Stimulated activated CD8-positive, alpha-beta memory T cell treated with anti-CD3 and anti-CD28 coated beads, Interleukin-2, amount 100 ng/mL, for 48 hours (primary cell): Measurements from ENCODE around the gene AXIN1.
"Not testable (repeated sequence)": the region's sequence is repeated elsewhere in the genome, so short reads cannot be mapped to it uniquely, and the experiment has no call there.

Experiments
- DNase-seq, 2 donors: peaks; one replicate each; pipeline ENCODE4 v3.0.0-alpha.2; 2020; ENCODE audit warnings: low read depth in 2 of 2

AXIN1 gene

DNA sequence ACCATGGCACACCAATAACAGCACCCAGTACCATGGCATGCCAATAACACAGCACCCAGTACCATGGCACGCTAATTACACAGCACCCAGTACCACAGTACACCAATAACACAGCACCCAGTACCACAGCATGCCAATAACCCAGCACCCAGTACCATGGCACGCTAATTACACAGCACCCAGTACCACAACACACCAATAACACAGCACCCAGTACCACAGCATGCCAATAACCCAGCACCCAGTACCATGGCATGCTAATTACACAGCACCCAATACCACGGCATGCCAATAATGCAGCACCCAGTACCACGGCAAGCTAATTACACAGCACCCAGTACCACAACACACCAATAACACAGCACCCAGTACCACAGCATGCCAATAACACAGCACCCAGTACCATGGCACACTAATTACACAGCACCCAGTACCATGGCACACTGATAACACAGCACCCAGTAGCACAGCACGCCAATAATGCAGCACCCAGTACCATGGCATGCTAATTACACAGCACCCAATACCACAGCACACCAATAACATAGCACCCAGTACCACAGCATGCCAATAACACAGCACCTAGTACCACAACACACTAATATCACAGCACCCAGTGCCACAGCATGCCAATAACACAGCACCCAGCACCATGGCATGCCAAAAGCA lies 18.2 kb downstream of the AXIN1 start:
- DNase-seq = not testable (repeated sequence)

- DNase-seq = no peak
Observed at GRCh38 chr16:333406-334094, 19.0 kb downstream of the AXIN1 start.

DNA sequence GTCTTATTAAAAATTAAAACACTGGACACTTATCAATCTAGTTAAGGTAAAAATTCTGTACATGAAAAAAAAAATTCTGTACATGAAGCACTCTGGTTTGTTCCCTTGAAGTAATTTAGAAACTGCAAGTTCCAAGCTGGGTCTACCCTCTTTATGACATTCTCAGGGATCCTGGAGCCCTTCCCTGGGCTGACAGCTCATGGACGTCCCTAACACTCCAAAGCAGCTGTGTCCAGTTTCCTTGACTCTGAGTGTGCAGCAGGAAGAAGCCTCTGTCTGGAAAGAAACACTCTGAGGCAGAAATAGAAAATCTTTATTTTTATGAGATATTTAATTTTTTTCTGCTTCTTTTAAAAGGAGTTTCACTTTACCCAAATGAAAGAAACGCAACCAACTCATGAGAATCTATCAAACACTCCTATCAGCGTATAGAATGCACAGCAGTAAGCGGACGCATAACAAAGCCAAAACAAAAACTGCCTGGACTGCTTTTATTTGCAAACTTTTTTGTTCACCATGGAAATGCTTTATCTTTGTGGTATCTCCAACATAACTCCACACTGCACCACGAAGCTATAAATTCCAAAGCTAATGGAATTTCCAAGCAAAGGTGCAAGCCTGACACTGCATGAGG lies 21.2 kb downstream of the AXIN1 start:
- DNase-seq = not testable (repeated sequence)

DNA sequence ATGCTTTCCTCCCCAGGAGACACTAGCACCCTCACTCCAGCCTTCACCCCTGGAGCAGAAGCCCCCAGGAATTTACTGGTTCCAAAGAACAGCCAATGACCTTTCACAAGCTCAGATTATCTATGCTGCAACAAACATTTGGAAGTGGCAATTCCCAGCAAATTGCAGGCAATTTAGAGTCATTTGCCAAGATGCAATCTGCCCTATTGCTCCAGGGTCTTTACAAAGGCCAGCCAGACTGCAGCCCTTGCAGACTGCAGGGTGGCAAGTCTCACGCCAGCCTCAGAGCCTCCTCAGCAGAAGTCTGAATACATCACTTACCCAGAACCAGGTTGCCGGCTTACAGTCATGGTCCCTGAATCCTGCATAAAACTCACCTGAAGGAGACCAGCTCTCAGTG lies 21.8 kb downstream of the AXIN1 start:
- no peak for DNase-seq

DNA sequence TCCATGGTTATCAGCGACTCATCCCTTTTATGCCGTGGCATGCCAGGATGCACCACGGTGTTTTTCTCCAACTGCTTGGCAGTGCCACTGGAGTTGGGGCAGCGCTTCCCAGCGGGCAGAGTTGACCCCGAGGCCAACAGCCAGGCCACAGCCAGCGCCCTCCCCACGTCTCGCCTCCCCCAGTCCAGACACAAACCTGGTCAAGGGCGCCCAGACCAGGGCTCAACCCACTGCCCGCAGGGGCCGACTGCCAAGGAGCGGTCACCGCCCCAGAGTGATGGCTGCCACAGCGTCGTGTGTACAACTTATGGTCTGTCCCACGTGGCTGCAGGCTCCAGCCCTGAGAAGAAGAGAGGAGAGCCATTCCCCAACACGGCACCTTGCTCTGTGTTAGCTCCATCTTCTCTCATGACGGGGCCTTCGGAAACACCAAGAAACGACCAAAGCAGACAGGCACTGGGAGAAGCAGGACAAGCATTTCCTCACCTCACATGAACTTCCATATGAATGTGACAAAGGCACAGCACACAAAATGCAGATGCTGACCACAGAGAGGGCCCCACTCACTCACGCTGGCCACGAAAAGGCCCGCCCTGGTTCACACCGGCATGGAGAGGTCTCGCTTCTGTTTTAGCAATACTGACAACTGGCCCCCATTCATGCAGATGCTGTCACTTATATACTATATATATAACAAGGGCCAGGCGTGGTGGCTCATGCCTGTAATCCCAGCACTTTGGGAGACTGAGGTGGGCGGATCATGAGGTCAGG lies 27.0 kb downstream of the AXIN1 start:
- no peak for DNase-seq

- peak in 1 of 2 donors; percentile 35 for DNase-seq
Observed at GRCh38 chr16:324451-325334, 27.8 kb downstream of the AXIN1 start.

- DNase-seq = no peak
Observed at GRCh38 chr16:324201-324450, 28.4 kb downstream of the AXIN1 start.

DNA sequence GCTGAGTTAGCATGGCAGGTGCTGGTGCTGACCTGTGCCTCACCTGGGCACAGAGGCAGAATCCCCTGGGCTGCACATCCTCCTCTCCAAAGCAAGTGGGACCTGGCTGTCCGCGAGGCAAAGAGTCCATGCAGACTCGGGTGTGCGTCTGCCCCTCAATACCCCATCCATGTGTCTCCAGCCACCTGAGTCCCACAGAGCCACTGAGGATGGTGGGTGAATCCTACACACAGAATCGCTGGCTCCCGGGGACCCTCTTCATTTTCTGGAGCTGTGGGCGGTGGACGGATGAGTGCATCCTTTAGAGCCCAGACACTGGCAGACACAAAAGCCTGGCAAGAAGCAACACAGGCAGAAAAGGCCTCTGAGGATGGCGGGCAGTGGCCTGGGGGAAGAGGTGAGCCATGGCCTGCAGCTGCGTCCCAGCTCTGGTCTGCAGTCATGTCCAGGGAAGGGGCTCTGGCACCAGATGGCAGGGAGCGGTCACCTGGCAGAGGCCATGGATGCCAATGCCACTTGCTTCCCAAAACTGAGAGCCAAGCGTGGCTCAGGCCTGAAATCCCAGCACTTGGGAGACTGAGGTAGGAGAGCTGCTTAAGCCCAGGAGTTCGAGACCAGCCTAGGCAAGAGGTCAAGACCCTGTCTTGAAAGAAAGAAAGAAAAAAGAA lies 29.9 kb downstream of the AXIN1 start:
- no peak for DNase-seq

- no peak for DNase-seq
Observed at GRCh38 chr16:321532-321931, 31.0 kb downstream of the AXIN1 start.

DNA sequence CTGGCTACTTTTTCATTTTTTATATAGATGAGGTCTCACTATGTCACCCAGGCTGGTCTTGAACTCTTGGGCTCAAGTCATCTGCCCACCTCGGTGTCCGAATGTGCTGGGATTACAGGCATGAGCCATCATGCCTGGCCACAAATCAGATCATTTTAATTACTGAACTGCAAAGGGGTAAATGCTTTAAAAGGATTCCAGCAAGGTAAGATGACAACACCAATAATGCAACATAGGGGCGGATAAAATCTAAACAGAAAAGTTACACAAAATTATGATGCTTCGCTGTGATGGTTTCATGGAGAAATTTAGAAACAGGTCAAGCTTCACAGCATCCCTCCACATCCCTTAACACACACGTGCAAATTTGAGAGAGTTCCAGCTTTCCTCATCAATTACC lies 32.3 kb downstream of the AXIN1 start:
- DNase-seq = no peak

GRCh38 chr16:318628-319027 lies 33.9 kb downstream of the AXIN1 start:
- no peak for DNase-seq

GRCh38 chr16:317583-317982 lies 34.9 kb downstream of the AXIN1 start:
- no peak for DNase-seq

- DNase-seq = no peak
Observed at GRCh38 chr16:316741-317464, 35.6 kb downstream of the AXIN1 start.

- DNase-seq = no peak
Observed at GRCh38 chr16:314795-315299, 37.7 kb downstream of the AXIN1 start.

DNA sequence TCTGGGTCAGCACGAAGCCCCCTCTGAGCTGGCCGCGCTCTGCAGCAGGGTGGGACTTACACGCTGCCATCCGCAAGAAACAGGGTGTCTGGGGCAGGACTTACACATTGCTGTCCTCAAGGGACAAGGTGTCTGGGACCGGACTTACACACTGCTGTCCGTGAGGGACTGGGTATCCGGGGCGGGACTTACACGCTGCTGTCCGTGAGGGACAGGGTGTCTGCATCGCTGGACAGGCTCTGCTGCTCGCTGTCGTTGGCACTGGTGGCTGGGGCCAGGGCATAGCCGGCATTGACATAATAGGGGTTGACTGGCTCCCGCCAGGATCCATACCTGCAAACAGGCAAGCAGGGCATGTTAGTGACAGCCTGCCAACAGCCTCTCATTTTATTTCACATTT lies 38.2 kb downstream of the AXIN1 start:
- DNase-seq = no peak

- DNase-seq = no peak
Observed at GRCh38 chr16:311725-312124, 40.8 kb downstream of the AXIN1 start.

DNA sequence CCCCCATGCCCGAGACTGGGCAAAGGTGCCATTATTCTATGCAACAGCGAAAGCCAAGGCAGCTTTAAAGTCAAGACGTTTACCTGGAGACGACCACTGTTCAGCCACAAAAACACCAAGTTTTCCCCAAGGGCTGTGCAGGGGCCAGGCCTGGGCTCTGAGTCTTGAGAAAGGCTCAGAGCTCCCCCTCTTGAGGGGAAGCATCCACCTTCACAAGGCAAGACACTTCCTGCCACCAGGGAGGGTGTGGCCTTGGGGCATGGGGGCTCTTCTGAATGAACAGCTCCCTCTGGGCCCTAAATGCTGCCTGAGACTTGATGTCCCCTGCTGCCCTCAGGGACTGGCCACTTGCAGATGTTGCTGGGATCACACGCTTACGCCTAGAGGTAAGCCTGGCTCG lies 43.0 kb downstream of the AXIN1 start:
- no peak for DNase-seq

DNA sequence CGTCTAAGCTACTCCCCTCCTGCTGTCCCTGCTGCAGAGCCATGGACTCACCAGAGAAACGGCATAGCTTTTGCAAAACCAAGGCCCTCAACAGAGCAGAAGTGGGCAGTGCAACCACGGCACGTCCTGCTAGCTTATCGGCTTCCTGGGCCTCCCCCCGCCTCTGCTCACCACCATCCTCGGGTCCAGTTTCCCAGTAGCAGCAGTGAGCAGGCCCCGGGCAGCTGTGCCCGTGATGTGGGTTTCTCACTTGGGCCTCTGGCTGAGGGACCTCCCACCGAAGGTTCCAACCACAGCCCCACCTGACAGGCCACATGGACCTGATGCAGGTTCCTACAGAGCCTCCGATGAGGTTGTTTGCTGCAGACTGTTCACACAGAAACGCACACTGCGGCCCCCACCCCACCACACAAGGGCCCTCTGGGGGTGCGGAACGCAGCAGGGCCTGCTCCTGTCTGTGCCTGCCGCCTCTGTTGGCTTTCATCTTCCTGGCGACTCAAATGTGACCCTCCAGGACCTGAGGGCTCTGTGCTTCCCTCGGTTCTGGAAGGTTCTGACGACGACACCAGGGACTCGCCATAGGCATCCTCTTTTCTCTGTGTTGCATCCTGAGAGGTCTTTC lies 44.7 kb downstream of the AXIN1 start:
- no peak for DNase-seq

- DNase-seq = no peak
Observed at GRCh38 chr16:306911-307370, 45.6 kb downstream of the AXIN1 start.
